ENCODE results near the gene JAZF1. TPM values are rescaled to one million over a fixed set of nuclear protein-coding genes. Genes with fewer than 3 reads are reported as not detected.
A peak's percentile ranks its signal among the peaks of the same experiment; 100 is the strongest.

The JAZF1 gene
- total and polyA plus RNA-seq, 10 of the 15 experiments (the other 5 are each of a cell fraction or from before 2014, with no cell fraction given): 0.04 to 0.82 (median 0.15) TPM; not detected in 3

- SMC1A ChIA-PET (ENCODE audit: uncharacterized antibody, unreplicated experiment): interaction anchor here (0.6 to 1.7 kb wide), 3 partner anchors 11 to 731 kb away, joined by 3 to 5 read pairs (median 4); no protein-coding TSS in a partner anchor
- intact Hi-C loops (cut with micrococcal nuclease; ENCODE audit: unreplicated experiment): no loop called here
- no peaks in the 10 kb centered on the region for H3K79me2 ChIP-seq (ENCODE audit: control insufficient read depth, insufficient read depth, low read length)
- H3K4me2 ChIP-seq (ENCODE audit: control insufficient read depth, insufficient read depth): peak overlapping the region; percentile 69; the same call in 1 of the 2 replicates
- peaks cover 22% of the 10 kb centered on the region for H3K4me1 ChIP-seq (ENCODE audit: control insufficient read depth, insufficient read depth, low read length)
- H2AFZ ChIP-seq (ENCODE audit: control insufficient read depth, low read depth, low read length): no peak overlapping the region
- POLR2A ChIA-PET: no interaction called here
- DNase-seq (ENCODE audit: low read depth, low spot score): peak; percentile 55
- peaks cover 2 to 5% of the 10 kb centered on the region in 2 experiments; a peak in 2 of 4 replicates for H3K27me3 ChIP-seq (replicated peaks in 1 of 2; ENCODE audit: control insufficient read depth in 2 of 2, insufficient read depth in 2 of 2, low read length in 1 of 2)
- ATAC-seq: peak; percentile 94
- RAD21 ChIA-PET (ENCODE audit: unreplicated experiment): interaction anchor here (0.6 kb wide), 1 partner anchor 803 kb away, joined by 3 read pairs; no protein-coding TSS in a partner anchor
- peak overlapping the region; percentile 15; the same call in 1 of the 2 replicates for H3K4me3 ChIP-seq
- peak; percentile 91 for FAIRE-seq
- H3K27ac ChIP-seq (ENCODE audit: control insufficient read depth, insufficient read depth): peak overlapping the region; percentile 24; the same call in 1 of the 2 replicates
- CTCF ChIA-PET: interaction anchor here (0.9 to 1.9 kb wide), 2 partner anchors 18 to 20 kb away, joined by 3 to 6 read pairs; no protein-coding TSS in a partner anchor
- in situ Hi-C loops (cut with MboI): no loop called here
- no peaks in the 10 kb centered on the region for H3K9me3 ChIP-seq (replicated peaks; ENCODE audit: control insufficient read depth, insufficient read depth, low read length)
- 37% methylated on average over 5 of the region's 5 CpGs for WGBS (ENCODE audit: insufficient coverage, insufficient replicate concordance, low lambda C conversion rate, missing lambda C conversion rate)
- no TSS peak for BruUV-seq (replicated peaks)
- H3K9ac ChIP-seq (ENCODE audit: control insufficient read depth, insufficient read depth, low read length): no peak overlapping the region
- H4K20me1 ChIP-seq (ENCODE audit: control insufficient read depth, insufficient read depth): no peaks in the 10 kb centered on the region
- H3K36me3 ChIP-seq (ENCODE audit: control insufficient read depth in 2 of 2, insufficient read depth in 2 of 2, low read length in 1 of 2): no peaks in the 10 kb centered on the region
- TF ChIP-seq TARDBP (IDR thresholded peaks at IDR 0.05; ENCODE audit: borderline replicate concordance): no peak
- TF ChIP-seq POLR2AphosphoS5 (IDR thresholded peaks at IDR 0.05; ENCODE audit: low read length): no peak
- no peak for TF ChIP-seq SRF (IDR thresholded peaks at IDR 0.05; ENCODE audit: low read depth in 2 of 2, low read length in 2 of 2)
- no peak for TF ChIP-seq SKIL (IDR thresholded peaks at IDR 0.05; ENCODE audit: low read depth, poor library complexity, severe bottlenecking)
- TF ChIP-seq HDAC2 (IDR thresholded peaks at IDR 0.05): no peak
- TF ChIP-seq KDM1A (IDR thresholded peaks at IDR 0.05; ENCODE audit: borderline replicate concordance): no peak
- peak; percentile 49 for TF ChIP-seq NFIC (IDR thresholded peaks at IDR 0.05; ENCODE audit: low read depth, low read length)
- TF ChIP-seq ZBED1 (IDR thresholded peaks at IDR 0.05; ENCODE audit: borderline replicate concordance): no peak
- no peak for TF ChIP-seq SP1 (IDR thresholded peaks at IDR 0.05; ENCODE audit: low read depth, low read length)
- TF ChIP-seq ETV6 (conservative IDR thresholded peaks at IDR 0.05 in 1 of 2, IDR thresholded peaks at IDR 0.05 in 1 of 2; ENCODE audit: borderline replicate concordance in 1 of 2, low read depth in 1 of 2): peak in 1 of 2 experiments; percentile 59; a peak in 1 of 4 replicates
- TF ChIP-seq KAT2A (conservative IDR thresholded peaks at IDR 0.05; ENCODE audit: control insufficient read depth, low read depth, low read length): no peak
- peak; percentile 85 for TF ChIP-seq ZNF217 (IDR thresholded peaks at IDR 0.05)
- no peak for TF ChIP-seq SIX5 (IDR thresholded peaks at IDR 0.05; ENCODE audit: low read depth, low read length, severe bottlenecking)
- TF ChIP-seq EGR1 (IDR thresholded peaks at IDR 0.05; ENCODE audit: borderline replicate concordance in 1 of 2, low read depth in 2 of 2, low read length in 2 of 2): no peak
- TF ChIP-seq ZNF687 (IDR thresholded peaks at IDR 0.05): no peak
- TF ChIP-seq EZH2 (IDR thresholded peaks at IDR 0.05; ENCODE audit: borderline replicate concordance, control insufficient read depth, low read depth, low read length): no peak
- TF ChIP-seq BMI1 (IDR thresholded peaks at IDR 0.05; ENCODE audit: borderline replicate concordance): peak; percentile 59; the same call in 1 of the 2 replicates
- TF ChIP-seq EED (IDR thresholded peaks at IDR 0.05; ENCODE audit: low read depth): peak; percentile 62; the same call in 1 of the 2 replicates
Observed at GRCh38 chr7:27901028-27901760, 279.4 kb downstream of the JAZF1 start.
